Measurements from ENCODE around the gene S1PR3.

The S1PR3 gene

DNA sequence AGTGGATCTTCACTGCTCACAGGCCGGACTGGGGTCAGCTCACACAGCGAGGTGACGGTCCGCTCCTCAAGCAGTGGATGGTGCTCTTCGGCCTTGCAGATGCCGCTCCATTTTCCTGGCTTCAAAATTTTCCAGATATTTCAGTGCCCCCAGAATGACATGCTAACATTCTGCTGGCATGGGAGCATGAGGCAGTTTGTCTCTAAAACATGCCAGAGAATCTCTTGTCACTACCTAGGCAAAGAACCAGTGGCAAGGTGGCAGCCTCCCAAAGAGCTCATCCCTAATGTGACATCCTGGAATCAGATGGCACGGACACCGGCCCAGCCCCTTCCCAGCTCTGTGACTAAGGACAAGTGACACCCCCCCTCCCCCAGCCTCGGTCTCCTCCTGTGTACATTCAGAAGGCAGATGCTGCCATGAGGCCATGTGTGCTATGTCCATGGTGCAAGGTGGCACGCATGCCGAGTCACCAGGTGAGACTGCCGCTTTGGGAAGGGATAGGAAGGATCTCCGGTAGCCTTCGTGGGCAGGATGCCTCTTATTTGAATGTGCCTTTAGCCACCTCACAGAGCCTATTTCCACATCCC is 2.7 kb downstream of the S1PR3 start:
- TF ChIP-seq, protein P1, sequence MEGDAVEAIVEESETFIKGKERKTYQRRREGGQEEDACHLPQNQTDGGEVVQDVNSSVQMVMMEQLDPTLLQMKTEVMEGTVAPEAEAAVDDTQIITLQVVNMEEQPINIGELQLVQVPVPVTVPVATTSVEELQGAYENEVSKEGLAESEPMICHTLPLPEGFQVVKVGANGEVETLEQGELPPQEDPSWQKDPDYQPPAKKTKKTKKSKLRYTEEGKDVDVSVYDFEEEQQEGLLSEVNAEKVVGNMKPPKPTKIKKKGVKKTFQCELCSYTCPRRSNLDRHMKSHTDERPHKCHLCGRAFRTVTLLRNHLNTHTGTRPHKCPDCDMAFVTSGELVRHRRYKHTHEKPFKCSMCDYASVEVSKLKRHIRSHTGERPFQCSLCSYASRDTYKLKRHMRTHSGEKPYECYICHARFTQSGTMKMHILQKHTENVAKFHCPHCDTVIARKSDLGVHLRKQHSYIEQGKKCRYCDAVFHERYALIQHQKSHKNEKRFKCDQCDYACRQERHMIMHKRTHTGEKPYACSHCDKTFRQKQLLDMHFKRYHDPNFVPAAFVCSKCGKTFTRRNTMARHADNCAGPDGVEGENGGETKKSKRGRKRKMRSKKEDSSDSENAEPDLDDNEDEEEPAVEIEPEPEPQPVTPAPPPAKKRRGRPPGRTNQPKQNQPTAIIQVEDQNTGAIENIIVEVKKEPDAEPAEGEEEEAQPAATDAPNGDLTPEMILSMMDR (IDR thresholded peaks at IDR 0.05) = no peak
- H3K27ac ChIP-seq = no peak overlapping the region

DNA sequence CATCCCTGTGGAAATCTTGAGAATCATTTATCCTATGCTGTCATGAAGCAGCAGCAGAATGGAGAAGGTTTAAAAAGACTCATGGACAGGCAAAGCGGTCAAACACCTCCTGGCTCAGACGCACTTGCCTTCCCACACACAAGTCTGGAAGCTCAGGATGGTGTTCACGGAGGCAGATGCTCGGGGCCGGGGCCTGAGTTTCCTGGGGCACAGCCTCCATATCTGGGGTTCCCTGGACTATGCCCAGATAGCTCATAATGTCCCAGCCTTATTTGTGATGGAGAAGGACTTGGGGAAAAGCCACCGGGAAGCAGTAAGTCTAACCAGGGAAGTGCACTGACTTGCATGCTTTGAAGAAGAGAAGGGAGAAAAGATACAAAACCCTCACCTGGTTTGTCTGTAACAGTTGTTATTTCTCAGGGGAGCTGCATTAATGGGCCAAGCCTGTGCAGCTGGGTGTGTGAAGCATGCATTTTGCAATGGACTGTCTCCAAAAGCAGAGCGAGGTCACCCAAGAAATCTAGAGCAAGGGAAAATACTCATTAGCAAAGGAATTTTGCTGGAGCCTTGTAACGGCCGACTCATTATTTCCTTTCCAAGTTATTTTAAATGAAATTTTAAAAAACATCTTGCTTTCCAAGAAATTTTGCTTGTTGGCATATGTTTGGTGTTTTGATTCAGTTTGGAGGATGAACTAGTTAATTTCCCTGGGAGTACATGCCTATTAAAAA is 3.4 kb downstream of the S1PR3 start:
- no peak overlapping the region for H3K27ac ChIP-seq
- TF ChIP-seq, protein P1 (IDR thresholded peaks at IDR 0.05) = no peak
- no peak for TF ChIP-seq ZFX (IDR thresholded peaks at IDR 0.05; ENCODE audit: borderline replicate concordance)

DNA sequence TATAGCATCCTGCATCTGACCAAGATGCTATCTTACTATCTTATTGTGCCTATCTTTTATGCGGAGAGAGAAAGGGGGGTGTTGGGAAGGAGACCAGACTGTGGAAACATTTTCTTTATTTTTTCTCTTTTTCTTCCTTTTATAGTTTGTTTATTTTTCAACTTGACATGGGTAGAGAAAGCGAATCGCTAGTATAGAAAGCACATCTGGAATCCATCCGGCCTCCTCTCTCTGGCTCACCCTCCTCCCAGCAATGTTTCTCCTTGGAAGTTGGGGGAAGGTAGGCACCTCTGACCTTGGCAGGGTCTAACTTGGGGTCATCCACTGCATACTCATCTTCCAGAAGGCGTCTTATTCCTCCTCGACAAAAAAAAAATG is 3.9 kb downstream of the S1PR3 start:
- TF ChIP-seq, protein P1 (IDR thresholded peaks at IDR 0.05) = no peak
- TF ChIP-seq ZFX (IDR thresholded peaks at IDR 0.05; ENCODE audit: borderline replicate concordance) = no peak
- H3K27ac ChIP-seq = no peak overlapping the region

DNA sequence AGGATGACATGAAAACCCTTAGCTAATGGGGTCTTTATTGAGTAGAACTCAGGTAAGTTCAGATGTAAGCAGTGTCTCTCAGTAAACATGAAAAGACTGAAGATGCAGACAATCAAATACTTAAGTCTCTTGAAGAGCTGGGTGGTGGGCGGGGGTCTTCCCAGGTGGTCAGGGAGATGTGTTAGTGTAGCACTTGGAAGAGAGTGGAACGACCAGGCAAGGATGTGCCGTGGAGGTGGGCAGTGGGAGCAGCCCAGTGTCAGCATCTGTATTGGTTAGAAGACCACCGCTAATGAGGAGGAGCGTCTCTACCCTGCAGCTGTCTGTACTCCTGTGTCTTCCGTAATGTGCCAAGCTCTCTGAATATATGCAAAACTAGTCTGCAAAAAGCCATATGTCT is 4.4 kb downstream of the S1PR3 start:
- H3K27ac ChIP-seq = no peak overlapping the region
- TF ChIP-seq, protein P1 (IDR thresholded peaks at IDR 0.05) = no peak
- no peak for TF ChIP-seq ZFX (IDR thresholded peaks at IDR 0.05; ENCODE audit: borderline replicate concordance)

DNA sequence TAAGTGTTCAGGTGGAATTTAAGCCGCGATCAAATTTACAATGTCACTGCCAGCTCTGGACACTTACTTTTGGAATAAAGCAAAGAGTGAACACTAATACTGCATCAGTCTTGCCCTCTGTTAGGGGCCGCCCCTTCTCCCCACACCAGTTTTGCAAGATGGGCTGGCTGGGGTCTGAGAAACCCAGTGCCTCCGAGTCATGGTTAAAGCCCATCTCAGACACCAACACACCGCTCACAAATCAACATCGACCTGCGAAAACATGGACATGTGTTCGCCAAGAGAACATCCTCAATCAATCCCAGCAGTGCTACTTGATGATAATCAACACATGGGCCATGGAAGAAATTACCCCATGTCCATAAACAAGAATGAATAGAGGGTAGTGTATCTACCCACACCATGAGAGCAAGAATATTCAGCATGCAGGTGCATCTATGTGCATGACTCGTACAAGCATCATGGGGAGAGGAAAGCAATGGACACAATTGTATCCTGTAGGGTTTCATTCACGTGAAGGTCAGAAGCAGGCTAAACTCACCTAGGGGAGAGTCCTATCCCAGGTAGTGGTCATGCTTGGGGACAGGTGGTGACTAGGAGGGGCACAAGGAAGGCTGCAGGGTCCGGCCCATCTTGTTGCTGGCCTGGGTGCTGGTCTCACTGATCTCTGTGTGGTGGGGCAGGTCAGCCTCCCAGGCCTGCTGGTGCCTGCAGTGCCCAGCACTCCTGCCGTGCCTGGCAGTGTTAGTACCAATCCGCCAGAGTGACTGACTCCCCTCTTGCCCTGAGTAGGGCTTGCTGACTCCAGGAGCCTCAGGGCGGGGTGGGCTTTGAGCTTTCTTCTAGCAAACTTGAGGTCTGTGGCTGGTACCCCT is 5.0 kb downstream of the S1PR3 start:
- TF ChIP-seq ZFX (IDR thresholded peaks at IDR 0.05; ENCODE audit: borderline replicate concordance) = no peak
- TF ChIP-seq, protein P1 (IDR thresholded peaks at IDR 0.05) = no peak
- H3K27ac ChIP-seq = no peak overlapping the region

DNA sequence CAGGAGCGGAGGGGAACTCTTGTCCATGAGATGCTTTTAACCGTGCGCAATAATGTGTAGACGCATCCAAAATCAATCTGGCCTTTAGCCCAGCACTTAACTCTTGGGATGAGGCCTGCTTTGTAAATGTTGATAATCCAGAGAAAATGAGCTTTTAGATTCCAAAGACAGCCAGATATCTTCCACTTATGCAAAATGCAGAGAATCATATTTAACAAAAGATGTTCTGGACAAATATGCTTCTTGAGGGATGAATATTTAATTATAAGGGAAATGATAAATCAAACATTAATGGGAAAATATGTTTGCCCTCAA is 5.6 kb downstream of the S1PR3 start:
- TF ChIP-seq ZFX (IDR thresholded peaks at IDR 0.05; ENCODE audit: borderline replicate concordance) = no peak
- TF ChIP-seq, protein P1 (IDR thresholded peaks at IDR 0.05) = no peak
- H3K27ac ChIP-seq = no peak overlapping the region

DNA sequence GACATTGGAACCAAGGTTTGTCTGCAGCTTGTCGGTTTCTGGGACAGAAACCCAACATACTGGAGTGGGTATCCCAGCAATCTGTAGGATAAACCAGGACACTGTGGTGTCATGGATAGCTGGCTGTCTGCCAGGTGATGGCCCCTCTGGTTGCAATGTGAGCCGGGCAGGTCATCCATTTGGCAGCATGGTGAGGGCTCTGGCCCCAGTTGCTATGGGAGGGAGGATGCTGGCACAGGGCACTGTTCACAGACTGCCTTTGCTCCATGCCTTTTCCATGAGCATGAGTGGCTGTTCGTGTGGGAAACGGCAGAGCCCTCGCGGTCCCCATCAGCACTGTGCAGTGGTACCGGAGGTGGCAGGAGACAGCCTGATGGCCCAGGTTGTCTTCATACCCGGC is 6.4 kb downstream of the S1PR3 start:
- H3K27ac ChIP-seq = no peak overlapping the region
- no peak for TF ChIP-seq ZFX (IDR thresholded peaks at IDR 0.05; ENCODE audit: borderline replicate concordance)
- TF ChIP-seq, protein P1 (IDR thresholded peaks at IDR 0.05) = no peak

Data from 22Rv1 (cell line).